Omental fat pad (tissue), 4 donors: Measurements from ENCODE around the gene CENPE. TPM values are rescaled to one million over a fixed set of nuclear protein-coding genes. Genes with fewer than 3 reads are reported as not detected.
A peak's percentile ranks its signal among the peaks of the same experiment; 100 is the strongest.
"Not testable (repeated sequence)": the region's sequence is repeated elsewhere in the genome, so short reads cannot be mapped to it uniquely, and the experiment has no call there.

Experiments used
- ATAC-seq: fragments of 150-250 bp; one replicate; pipeline ENCODE4 v1.9.1; 2016; ENCODE audit warnings: mild to moderate bottlenecking, moderate library complexity; ENCODE audit not compliant: low FRiP score
- DNase-seq: peaks from one replicate; pipeline ENCODE4 v3.0.0-alpha.2; 2019; ENCODE audit warnings: low spot score
- total RNA-seq, 4 donors: library from RNA; depleted of rRNA; stranded (reverse); fragments of >200 nt; gene quantifications; one replicate each; pipeline ENCODE4 v1.1.0, GENCODE V29; 2016
- TF ChIP-seq, protein P1 (sequence below), 3 donors: fragments of 450-650 bp; IDR thresholded peaks; one replicate each; pipeline ENCODE4 v1.5.1; 2016 to 2017; ENCODE audit warnings: antibody characterized with exemption in 3 of 3, mild to moderate bottlenecking in 3 of 3, moderate library complexity in 2 of 3

Gene CENPE, protein sequence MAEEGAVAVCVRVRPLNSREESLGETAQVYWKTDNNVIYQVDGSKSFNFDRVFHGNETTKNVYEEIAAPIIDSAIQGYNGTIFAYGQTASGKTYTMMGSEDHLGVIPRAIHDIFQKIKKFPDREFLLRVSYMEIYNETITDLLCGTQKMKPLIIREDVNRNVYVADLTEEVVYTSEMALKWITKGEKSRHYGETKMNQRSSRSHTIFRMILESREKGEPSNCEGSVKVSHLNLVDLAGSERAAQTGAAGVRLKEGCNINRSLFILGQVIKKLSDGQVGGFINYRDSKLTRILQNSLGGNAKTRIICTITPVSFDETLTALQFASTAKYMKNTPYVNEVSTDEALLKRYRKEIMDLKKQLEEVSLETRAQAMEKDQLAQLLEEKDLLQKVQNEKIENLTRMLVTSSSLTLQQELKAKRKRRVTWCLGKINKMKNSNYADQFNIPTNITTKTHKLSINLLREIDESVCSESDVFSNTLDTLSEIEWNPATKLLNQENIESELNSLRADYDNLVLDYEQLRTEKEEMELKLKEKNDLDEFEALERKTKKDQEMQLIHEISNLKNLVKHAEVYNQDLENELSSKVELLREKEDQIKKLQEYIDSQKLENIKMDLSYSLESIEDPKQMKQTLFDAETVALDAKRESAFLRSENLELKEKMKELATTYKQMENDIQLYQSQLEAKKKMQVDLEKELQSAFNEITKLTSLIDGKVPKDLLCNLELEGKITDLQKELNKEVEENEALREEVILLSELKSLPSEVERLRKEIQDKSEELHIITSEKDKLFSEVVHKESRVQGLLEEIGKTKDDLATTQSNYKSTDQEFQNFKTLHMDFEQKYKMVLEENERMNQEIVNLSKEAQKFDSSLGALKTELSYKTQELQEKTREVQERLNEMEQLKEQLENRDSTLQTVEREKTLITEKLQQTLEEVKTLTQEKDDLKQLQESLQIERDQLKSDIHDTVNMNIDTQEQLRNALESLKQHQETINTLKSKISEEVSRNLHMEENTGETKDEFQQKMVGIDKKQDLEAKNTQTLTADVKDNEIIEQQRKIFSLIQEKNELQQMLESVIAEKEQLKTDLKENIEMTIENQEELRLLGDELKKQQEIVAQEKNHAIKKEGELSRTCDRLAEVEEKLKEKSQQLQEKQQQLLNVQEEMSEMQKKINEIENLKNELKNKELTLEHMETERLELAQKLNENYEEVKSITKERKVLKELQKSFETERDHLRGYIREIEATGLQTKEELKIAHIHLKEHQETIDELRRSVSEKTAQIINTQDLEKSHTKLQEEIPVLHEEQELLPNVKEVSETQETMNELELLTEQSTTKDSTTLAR (N-terminal part only)
- 1 to 10 TPM in 1 of 4 donors, under 1 TPM in 3; 0.56 to 2.2 (median 0.77) TPM for total RNA-seq

DNA sequence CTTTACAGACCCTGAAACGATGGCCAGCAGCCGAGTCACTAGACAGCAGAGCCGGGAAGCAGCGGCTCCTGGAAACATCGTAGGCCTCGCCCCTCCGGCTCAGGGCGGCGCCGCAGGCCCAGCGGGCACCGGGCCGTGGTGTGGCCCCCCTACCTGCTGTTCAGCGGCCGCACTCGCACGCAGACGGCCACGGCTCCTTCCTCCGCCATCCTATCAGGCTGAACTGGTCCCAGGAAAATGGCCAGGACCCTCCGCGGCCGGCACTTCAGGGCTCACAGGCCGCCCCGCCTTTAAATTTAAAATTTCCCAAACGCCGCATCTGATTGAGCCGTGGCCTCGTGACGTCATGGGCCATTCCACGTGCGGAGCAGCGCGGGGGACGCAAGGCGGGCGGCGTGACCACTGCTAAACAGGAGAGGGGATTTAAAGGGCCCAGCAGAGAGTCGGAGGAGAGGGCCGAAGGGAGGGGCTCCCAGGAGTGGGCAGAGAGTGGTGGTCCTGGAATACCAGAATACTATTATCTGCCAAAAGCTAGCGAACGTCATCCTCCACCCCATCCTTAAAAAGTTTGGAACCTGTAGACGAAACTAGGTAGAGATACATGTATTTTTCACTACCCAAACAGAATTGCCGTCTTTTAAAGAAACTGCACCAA lies at the start of gene CENPE:
Gene CENPE (minus strand): TSS at position 233 of the 655 bp plus-strand sequence. CDS start 24 bp downstream, at position 209.
- DNase-seq (peak; percentile 76), ATAC-seq (peak; percentile 94)
- TF ChIP-seq, protein P1, sequence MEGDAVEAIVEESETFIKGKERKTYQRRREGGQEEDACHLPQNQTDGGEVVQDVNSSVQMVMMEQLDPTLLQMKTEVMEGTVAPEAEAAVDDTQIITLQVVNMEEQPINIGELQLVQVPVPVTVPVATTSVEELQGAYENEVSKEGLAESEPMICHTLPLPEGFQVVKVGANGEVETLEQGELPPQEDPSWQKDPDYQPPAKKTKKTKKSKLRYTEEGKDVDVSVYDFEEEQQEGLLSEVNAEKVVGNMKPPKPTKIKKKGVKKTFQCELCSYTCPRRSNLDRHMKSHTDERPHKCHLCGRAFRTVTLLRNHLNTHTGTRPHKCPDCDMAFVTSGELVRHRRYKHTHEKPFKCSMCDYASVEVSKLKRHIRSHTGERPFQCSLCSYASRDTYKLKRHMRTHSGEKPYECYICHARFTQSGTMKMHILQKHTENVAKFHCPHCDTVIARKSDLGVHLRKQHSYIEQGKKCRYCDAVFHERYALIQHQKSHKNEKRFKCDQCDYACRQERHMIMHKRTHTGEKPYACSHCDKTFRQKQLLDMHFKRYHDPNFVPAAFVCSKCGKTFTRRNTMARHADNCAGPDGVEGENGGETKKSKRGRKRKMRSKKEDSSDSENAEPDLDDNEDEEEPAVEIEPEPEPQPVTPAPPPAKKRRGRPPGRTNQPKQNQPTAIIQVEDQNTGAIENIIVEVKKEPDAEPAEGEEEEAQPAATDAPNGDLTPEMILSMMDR (IDR thresholded peaks at IDR 0.05) = no peak

DNA sequence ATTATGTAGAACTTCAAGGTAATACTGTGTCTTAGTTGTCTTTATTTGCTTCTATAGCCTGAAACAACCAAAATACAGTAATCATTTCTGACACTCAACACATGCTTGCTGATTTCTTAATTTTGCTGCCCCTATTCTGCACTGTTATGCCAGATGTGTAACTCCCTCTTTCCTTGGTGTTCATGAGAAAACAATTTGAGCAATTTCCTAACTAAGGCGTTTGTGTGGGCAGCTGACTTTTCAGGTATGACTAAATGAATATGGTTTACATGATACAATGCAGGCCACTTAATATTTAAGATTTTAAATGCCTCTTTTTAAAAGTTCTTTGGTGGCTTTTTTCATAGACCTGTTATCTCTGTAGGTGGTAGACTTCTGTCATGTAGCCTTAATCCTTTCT lies 46.1 kb upstream of the CENPE start:
- TF ChIP-seq, protein P1 (IDR thresholded peaks at IDR 0.05) = no peak
- DNase-seq = no peak
- ATAC-seq = no peak

DNA sequence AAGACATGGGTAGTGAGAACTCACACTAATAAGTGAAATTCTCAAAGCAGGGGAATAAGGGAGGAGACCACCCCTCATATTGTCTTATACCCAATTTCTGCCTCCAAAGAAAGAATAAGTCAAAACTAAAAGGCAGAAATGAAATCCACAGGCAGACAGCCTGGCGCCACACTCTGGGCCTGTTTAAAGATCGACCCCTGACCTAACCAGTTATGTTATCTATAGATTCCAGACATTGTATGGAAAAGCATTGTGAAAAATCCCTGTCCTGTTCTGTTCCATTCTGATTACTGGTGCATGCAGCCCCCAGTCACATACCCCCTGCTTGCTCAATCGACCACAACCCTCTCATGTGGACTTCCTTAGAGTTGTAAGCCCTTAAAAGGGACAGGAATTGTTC lies 32.8 kb upstream of the CENPE start:
- not testable (repeated sequence) for ATAC-seq, DNase-seq

DNA sequence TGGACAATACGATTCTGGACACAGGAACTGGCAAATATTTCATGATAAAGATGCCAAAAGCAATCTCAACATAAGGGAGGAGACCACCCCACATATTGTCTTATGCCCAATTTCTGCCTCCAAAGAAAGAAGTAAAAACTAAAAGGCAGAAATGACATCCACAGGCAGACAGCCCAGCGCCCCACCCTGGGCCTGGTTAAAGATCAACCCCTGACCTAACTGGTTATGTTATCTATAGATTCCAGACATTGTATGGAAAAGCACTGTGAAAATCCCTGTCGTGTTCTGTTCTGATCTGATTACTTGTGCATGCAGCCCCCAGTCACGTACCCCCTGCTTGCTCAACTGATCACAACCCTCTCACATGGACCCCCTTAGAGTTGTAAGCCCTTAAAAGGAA lies 25.4 kb upstream of the CENPE start:
- DNase-seq, ATAC-seq: not testable (repeated sequence)

DNA sequence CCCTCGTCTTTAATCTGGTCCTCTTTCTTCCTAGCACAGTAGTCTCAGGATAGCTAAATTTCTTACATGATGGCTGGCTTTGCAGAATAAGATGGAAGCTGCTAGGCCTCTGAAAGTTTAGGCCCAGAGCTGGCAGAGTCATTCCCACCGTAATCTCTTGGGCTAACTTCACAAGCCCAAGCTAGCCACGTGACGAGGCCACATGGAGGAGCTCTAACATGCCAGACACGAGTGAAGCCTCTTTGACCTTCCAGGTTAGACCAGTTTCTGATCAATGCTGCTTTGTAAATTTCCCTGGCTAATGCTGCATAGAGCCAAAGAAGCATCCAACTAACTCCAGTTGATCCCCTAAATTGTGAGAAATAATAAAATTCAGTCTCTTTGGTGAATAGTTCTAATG lies 9.5 kb upstream of the CENPE start:
- TF ChIP-seq, protein P1 (IDR thresholded peaks at IDR 0.05) = no peak
- no peak for ATAC-seq
- DNase-seq = no peak

DNA sequence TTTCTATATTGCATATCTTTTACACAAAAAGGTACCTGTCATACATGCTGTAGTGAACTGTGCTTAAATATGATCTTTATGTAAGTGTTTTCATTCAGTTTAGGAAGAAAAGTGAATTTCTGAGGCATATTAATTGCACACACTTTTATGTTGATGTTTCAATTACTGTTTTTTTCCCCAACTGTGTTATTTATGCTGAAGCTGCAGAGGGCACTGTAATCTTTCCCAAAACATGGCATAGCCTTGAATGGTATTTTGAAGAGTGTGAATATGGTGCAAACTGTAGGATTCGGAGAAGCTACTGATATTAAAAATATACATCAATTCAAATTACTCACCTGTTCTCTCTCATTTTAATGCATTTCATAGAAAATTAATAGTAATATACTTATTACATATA lies 6.0 kb upstream of the CENPE start:
- no peak for DNase-seq
- ATAC-seq = no peak
- TF ChIP-seq, protein P1 (IDR thresholded peaks at IDR 0.05) = no peak

DNA sequence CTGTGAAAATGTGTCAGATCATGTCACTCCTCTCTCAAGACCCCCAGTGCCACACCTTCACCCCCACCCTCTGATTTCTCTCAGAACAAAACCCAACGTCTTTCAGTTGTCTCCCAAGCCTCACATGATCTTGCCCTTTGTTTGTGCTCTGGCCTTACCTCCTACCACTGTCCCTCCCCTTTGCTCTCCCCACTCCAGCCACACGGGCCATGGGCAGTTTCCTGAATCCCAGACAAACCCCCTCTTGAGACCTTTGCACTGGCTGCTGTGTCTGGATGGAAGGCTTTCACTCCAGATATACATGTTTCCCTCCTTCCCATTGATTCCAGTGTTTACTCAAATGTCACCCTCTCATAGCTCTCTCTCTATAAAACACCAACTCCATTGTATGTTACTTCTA lies 3.6 kb upstream of the CENPE start:
- DNase-seq (no peak), ATAC-seq (no peak)
- TF ChIP-seq, protein P1 (IDR thresholded peaks at IDR 0.05) = no peak
